OCI-LY1 (cell line): ENCODE data around the gene B4GALT3.

Source experiments
- H2AFZ ChIP-seq: fragments of 200-600 bp; sonication (generic), shearing (Covaris generic); 2 replicates; pipeline ENCODE4 v1.6.0; 2014; ENCODE audit warnings: antibody characterized with exemption, mild to moderate bottlenecking, low read length
- H3F3A ChIP-seq: fragments of 200-600 bp; sonication (generic), shearing (Covaris generic); 2 replicates; pipeline ENCODE4 v1.6.0; 2014; ENCODE audit warnings: mild to moderate bottlenecking, antibody characterized with exemption, low read length, moderate library complexity; ENCODE audit not compliant: insufficient read depth
- H3K27ac ChIP-seq: fragments of 200-600 bp; sonication (generic); 2 replicates; pipeline ENCODE4 v1.5.1; 2014; ENCODE audit warnings: low read length, mixed run types, mild to moderate bottlenecking, low read depth; ENCODE audit not compliant: poor library complexity, severe bottlenecking
- H3K27me3 ChIP-seq: fragments of 200-600 bp; sonication (generic); 2 replicates; pipeline ENCODE4 v1.6.0; 2014; ENCODE audit warnings: antibody characterized with exemption, mild to moderate bottlenecking, low read length, moderate library complexity; ENCODE audit not compliant: insufficient read depth
- H3K36me3 ChIP-seq: fragments of 200-600 bp; sonication (generic); 2 replicates; pipeline ENCODE4 v1.6.1; 2014; ENCODE audit warnings: mild to moderate bottlenecking, antibody characterized with exemption, low read length, moderate library complexity, mixed read lengths; ENCODE audit not compliant: insufficient read depth
- H3K4me1 ChIP-seq: fragments of 200-600 bp; sonication (generic); 2 replicates; pipeline ENCODE4 v1.5.1; 2014; ENCODE audit warnings: mild to moderate bottlenecking, low read length, moderate library complexity; ENCODE audit not compliant: insufficient read depth, severe bottlenecking
- H3K4me2 ChIP-seq: fragments of 200-600 bp; sonication (generic), shearing (Covaris generic); 2 replicates; pipeline ENCODE4 v1.6.1; 2014; ENCODE audit warnings: low read length
- H3K4me3 ChIP-seq: fragments of 200-600 bp; sonication (generic); 2 replicates; pipeline ENCODE4 v1.5.1; 2014; ENCODE audit warnings: low read length, low read depth, mild to moderate bottlenecking, mixed read lengths; ENCODE audit not compliant: poor library complexity, severe bottlenecking
- H3K79me2 ChIP-seq: fragments of 200-600 bp; shearing (Covaris generic); 2 replicates; pipeline ENCODE4 v1.6.1; 2016; ENCODE audit warnings: mixed run types, low read length, mixed read lengths; ENCODE audit not compliant: insufficient read depth
- H3K9ac ChIP-seq: fragments of 200-600 bp; sonication (generic), shearing (Covaris generic); 2 replicates; pipeline ENCODE4 v1.6.1; 2014; ENCODE audit warnings: mild to moderate bottlenecking, low read length, mixed read lengths
- H3K9me2 ChIP-seq: fragments of 200-600 bp; sonication (generic), shearing (Covaris generic); 2 replicates; pipeline ENCODE4 v1.6.1; 2014; ENCODE audit warnings: low read depth, mild to moderate bottlenecking, low read length, mixed read lengths
- H3K9me3 ChIP-seq: fragments of 200-600 bp; shearing (Covaris generic); 2 replicates; pipeline ENCODE4 v1.6.1; 2014; ENCODE audit warnings: low read length, mixed read lengths
- H4K20me1 ChIP-seq: fragments of 200-600 bp; sonication (generic), shearing (Covaris generic); 2 replicates; pipeline ENCODE4 v1.6.0; 2016; ENCODE audit warnings: mild to moderate bottlenecking, low read length; ENCODE audit not compliant: insufficient read depth
- EZH2 ChIP-seq: fragments of 200-600 bp; sonication (generic), shearing (Covaris generic); IDR thresholded peaks from 2 replicates; pipeline ENCODE4 v1.8.0; 2017; ENCODE audit warnings: borderline replicate concordance, mixed run types, mild to moderate bottlenecking, antibody characterized with exemption, low read length, moderate library complexity, mixed read lengths
- TF ChIP-seq, protein P1 (sequence below): fragments of 200-600 bp; sonication (generic), shearing (Covaris generic); IDR thresholded peaks from 2 replicates; pipeline ENCODE4 v1.5.1; 2017; ENCODE audit warnings: mild to moderate bottlenecking, antibody characterized with exemption, low read length, moderate library complexity, mixed read lengths

The B4GALT3 gene

DNA sequence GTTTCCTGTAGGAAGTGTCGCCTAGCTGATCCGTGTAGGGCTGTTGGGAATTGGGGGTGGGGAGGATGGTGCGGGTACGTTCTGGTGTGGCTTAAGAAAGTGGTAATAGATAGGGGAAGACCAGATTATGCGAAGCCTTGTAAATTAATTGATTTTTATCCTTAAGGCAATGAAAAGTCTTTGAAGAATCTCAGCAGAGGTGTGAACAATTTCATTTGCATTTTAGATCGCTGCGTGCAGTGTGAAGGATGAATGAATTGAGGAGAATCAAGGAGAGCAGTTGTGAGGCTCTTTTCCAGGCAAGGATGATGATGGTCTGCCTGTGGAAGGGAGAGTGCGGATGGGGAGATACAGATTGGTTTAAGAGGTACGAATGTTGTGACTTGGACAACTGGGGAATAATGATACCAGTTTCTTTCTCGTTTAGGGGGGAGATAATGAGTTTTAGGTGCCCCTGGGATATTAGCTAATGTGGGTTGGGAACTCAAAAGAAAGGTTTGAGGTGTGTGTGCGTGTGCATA, 44.0 kb downstream of the B4GALT3 start:
- TF ChIP-seq, protein P1, sequence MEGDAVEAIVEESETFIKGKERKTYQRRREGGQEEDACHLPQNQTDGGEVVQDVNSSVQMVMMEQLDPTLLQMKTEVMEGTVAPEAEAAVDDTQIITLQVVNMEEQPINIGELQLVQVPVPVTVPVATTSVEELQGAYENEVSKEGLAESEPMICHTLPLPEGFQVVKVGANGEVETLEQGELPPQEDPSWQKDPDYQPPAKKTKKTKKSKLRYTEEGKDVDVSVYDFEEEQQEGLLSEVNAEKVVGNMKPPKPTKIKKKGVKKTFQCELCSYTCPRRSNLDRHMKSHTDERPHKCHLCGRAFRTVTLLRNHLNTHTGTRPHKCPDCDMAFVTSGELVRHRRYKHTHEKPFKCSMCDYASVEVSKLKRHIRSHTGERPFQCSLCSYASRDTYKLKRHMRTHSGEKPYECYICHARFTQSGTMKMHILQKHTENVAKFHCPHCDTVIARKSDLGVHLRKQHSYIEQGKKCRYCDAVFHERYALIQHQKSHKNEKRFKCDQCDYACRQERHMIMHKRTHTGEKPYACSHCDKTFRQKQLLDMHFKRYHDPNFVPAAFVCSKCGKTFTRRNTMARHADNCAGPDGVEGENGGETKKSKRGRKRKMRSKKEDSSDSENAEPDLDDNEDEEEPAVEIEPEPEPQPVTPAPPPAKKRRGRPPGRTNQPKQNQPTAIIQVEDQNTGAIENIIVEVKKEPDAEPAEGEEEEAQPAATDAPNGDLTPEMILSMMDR: no peak
- TF ChIP-seq EZH2: no peak
- peaks cover 28% of the 10 kb centered on the region for H3K4me1 ChIP-seq

DNA sequence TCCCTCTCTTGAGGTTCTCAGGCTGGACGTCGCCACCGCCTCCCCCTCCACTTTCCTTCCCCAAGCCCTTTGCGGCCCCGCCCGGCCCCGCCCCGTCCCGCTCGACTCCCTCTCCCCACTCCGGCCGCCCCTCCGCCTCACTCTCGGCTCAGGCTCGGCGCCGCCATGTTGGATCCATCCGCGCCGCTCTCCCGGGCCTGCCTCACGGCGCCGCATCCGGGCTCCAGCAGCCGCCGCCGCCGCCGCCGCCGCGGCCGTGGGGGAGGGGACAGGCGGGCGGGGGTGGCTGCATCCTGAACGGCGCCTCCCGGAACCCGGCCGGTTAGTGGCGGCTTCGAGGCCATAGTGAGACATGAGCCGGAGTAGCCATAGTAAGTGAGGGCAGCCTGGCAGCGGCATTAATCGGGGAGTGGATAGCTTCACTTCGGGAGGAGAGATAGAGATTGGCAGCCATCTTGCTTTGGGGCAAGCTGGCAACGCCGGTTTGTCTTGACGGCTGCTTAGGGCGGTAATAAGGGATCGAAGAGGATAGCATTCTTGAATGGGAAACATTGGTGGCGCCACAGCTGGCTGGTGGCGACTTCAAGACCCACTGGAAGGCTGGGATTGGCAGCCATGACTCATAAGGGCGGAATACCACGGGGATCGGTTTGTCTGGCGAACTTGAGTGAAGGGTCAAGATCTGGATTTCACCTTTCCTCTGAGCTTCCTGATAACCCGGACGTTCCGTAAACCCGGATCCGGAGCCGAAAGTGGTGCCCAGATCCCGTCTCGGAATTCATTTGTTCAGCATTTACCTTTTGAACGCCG, 44.7 kb downstream of the B4GALT3 start, which contains the start of gene DEDD:
Gene DEDD (minus strand): TSS at position 258 of the 810 bp plus-strand sequence. CDS start 8,205 bp downstream, outside the sequence.
- Histone ChIP-seq H3K79me2 (peaks cover 13% of the 10 kb centered on the region; the same call in 1 of the 2 replicates), H2AFZ (no peak within 1 kb of the TSS), H3K4me3 (peak within 1 kb of the TSS; percentile 96), H3K36me3 (peaks cover 25% of the 10 kb centered on the region), H3K4me2 (peak within 1 kb of the TSS; percentile 99), H3K9ac (peak within 1 kb of the TSS; percentile 95), H3K4me1 (peaks cover 28% of the 10 kb centered on the region), H4K20me1 (no peaks in the 10 kb centered on the region), H3K27me3 (no peaks in the 10 kb centered on the region), H3F3A (0 out of 2 replicates have a peak, but pooled peaks cover 4% of the 10 kb centered on the region), H3K9me2 (no peaks in the 10 kb centered on the region), H3K27ac (peak within 1 kb of the TSS; percentile 69), H3K9me3 (no peaks in the 10 kb centered on the region)
- TF ChIP-seq, protein P1: peak; percentile 6; the same call in 1 of the 2 replicates
- TF ChIP-seq EZH2: no peak

More for the DNA sequence above, 44.0 kb downstream of the B4GALT3 start:
- Histone ChIP-seq H3K9me2 (no peaks in the 10 kb centered on the region), H3K36me3 (peaks cover 18% of the 10 kb centered on the region), H2AFZ (no peak overlapping the region), H3K9ac (peak overlapping the region; percentile 95), H3K4me2 (peak overlapping the region; percentile 99), H3K27me3 (no peaks in the 10 kb centered on the region), H3K4me3 (peak overlapping the region; percentile 96), H3F3A (0 out of 2 replicates have a peak, but pooled peaks cover 4% of the 10 kb centered on the region), H3K79me2 (peaks cover 13% of the 10 kb centered on the region; the same call in 1 of the 2 replicates), H3K9me3 (no peaks in the 10 kb centered on the region), H4K20me1 (no peaks in the 10 kb centered on the region), H3K27ac (peak overlapping the region; percentile 69)

DNA sequence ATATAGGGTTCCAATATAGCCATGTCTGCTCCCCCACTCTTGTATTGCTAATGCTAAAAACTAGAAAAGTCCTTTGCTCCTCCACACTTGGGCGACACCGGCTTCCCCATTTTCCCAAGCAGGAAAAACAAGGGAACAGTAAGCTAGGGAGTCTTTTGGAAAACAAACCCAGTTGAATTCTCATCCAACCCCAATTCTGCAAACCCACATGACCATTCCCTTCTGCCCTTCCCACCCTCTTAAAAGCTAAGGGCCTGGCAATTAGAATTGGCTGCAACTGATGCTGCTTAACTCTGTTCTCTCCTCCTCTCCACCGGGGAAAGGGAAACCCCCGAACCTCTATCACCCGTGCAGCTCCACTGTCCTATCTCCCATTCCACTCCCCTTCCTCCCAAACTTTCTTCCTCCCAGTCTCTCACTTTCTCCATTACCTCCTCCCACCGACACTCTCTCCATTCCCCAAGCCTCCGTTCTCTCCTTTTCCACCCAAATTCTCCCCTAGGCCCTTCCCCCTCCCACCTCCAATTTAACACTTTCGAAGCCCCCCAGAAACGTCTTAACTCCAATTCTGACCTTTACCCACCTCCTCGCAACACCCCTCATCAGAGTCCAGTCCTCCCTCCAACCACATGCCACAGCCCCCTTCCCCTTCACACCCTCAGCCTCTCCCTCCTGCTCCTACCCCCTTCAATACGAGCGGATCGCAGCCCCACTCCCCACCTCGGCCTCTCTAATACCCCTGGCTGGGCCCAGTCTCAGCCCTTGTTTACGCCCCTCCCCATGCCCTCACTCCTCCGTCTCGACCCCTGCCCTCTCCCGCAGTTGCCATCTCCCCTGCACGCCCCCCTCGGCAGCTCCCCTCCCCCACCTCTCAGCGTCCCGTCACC, 45.5 kb downstream of the B4GALT3 start:
- peaks cover 13% of the 10 kb centered on the region; the same call in 1 of the 2 replicates for H3K79me2 ChIP-seq
- H3K9me2 ChIP-seq: no peaks in the 10 kb centered on the region
- H3K36me3 ChIP-seq: peaks cover 33% of the 10 kb centered on the region
- no peak overlapping the region for H2AFZ ChIP-seq
- H3K4me3 ChIP-seq: peak overlapping the region; percentile 96
- H3K27ac ChIP-seq: peak overlapping the region; percentile 13
- peak overlapping the region; percentile 95 for H3K9ac ChIP-seq
- 0 out of 2 replicates have a peak, but pooled peaks cover 4% of the 10 kb centered on the region for H3F3A ChIP-seq
- no peaks in the 10 kb centered on the region for H4K20me1 ChIP-seq
- H3K27me3 ChIP-seq: no peaks in the 10 kb centered on the region
- H3K4me2 ChIP-seq: peak overlapping the region; percentile 99
- TF ChIP-seq EZH2: no peak
- TF ChIP-seq, protein P1: no peak
- H3K9me3 ChIP-seq: no peaks in the 10 kb centered on the region
- peaks cover 28% of the 10 kb centered on the region for H3K4me1 ChIP-seq
